Measurements from ENCODE around the gene CARMIL1.
"Not testable (repeated sequence)": the region's sequence is repeated elsewhere in the genome, so short reads cannot be mapped to it uniquely, and the experiment has no call there.

CARMIL1 gene

GRCh38 chr6:25277857-25278256 lies 1.3 kb upstream of the CARMIL1 start:
- DNase-seq = peak in 1 of 2 experiments; percentile 44

- DNase-seq = peak in 1 of 2 experiments; percentile 64
These were observed 787 bp upstream of the CARMIL1 start for GRCh38 chr6:25278261-25278913.

- no peak for DNase-seq
These were observed 672 bp downstream of the CARMIL1 start for GRCh38 chr6:25279748-25280343.

- peak in 1 of 2 experiments; percentile 14 for DNase-seq
These were observed 1.3 kb downstream of the CARMIL1 start for GRCh38 chr6:25280344-25281074.

GRCh38 chr6:25286891-25287290 lies 7.7 kb downstream of the CARMIL1 start:
- no peak for DNase-seq

GRCh38 chr6:25287941-25288340 lies 8.8 kb downstream of the CARMIL1 start:
- DNase-seq = no peak

- no peak for DNase-seq
These were observed 9.3 kb downstream of the CARMIL1 start for GRCh38 chr6:25288518-25288917.

- DNase-seq = no peak
These were observed 11.3 kb downstream of the CARMIL1 start for GRCh38 chr6:25290306-25291060.

- no peak for DNase-seq
These were observed 13.2 kb downstream of the CARMIL1 start for GRCh38 chr6:25292384-25292783.

GRCh38 chr6:25295651-25296050 lies 16.5 kb downstream of the CARMIL1 start:
- no peak for DNase-seq

GRCh38 chr6:25296217-25296905 lies 17.2 kb downstream of the CARMIL1 start:
- no peak for DNase-seq

- no peak for DNase-seq
These were observed 17.9 kb downstream of the CARMIL1 start for GRCh38 chr6:25297039-25297441.

GRCh38 chr6:25297823-25298522 lies 18.8 kb downstream of the CARMIL1 start:
- DNase-seq = no peak

GRCh38 chr6:25298523-25298865 lies 19.3 kb downstream of the CARMIL1 start:
- DNase-seq = not testable (repeated sequence)

- no peak for DNase-seq
These were observed 22.2 kb downstream of the CARMIL1 start for GRCh38 chr6:25301362-25301761.

- no peak for DNase-seq
These were observed 23.0 kb downstream of the CARMIL1 start for GRCh38 chr6:25302151-25302550.

- peak; percentile 89 to 90 for DNase-seq
These were observed 23.5 kb downstream of the CARMIL1 start for GRCh38 chr6:25302677-25303128.

- no peak for DNase-seq
These were observed 24.1 kb downstream of the CARMIL1 start for GRCh38 chr6:25303254-25303653.

GRCh38 chr6:25306379-25306778 lies 27.2 kb downstream of the CARMIL1 start:
- DNase-seq = no peak

GRCh38 chr6:25307805-25308494 lies 28.8 kb downstream of the CARMIL1 start:
- DNase-seq = no peak

- no peak for DNase-seq
These were observed 30.7 kb downstream of the CARMIL1 start for GRCh38 chr6:25309886-25310285.
